ENCODE measurements around the gene AOX1.

Gene AOX1

DNA sequence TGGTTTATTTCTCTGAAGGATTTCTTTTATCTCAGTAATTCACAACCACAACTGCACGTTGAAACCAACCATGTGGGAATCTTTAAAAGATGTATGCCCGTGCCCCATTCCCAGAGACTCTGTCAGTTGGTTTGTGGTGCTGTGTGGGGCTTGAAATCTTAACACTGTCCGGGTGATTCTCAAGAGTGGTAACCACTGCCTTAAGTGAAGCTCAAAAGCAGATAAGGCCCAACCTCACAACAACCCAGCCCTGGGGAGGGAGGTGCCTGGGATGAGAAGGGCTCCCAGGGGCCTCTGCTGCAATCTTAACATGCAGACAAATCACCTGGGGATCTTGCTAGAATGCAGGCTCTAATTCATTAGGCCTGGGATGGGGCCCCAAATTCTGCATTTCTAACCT, 13.4 kb downstream of the AOX1 start:
- TF ChIP-seq TAF1 (IDR thresholded peaks at IDR 0.05; ENCODE audit: borderline replicate concordance, insufficient read depth, low read length): no peak
- TF ChIP-seq, protein P1, sequence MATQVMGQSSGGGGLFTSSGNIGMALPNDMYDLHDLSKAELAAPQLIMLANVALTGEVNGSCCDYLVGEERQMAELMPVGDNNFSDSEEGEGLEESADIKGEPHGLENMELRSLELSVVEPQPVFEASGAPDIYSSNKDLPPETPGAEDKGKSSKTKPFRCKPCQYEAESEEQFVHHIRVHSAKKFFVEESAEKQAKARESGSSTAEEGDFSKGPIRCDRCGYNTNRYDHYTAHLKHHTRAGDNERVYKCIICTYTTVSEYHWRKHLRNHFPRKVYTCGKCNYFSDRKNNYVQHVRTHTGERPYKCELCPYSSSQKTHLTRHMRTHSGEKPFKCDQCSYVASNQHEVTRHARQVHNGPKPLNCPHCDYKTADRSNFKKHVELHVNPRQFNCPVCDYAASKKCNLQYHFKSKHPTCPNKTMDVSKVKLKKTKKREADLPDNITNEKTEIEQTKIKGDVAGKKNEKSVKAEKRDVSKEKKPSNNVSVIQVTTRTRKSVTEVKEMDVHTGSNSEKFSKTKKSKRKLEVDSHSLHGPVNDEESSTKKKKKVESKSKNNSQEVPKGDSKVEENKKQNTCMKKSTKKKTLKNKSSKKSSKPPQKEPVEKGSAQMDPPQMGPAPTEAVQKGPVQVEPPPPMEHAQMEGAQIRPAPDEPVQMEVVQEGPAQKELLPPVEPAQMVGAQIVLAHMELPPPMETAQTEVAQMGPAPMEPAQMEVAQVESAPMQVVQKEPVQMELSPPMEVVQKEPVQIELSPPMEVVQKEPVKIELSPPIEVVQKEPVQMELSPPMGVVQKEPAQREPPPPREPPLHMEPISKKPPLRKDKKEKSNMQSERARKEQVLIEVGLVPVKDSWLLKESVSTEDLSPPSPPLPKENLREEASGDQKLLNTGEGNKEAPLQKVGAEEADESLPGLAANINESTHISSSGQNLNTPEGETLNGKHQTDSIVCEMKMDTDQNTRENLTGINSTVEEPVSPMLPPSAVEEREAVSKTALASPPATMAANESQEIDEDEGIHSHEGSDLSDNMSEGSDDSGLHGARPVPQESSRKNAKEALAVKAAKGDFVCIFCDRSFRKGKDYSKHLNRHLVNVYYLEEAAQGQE (IDR thresholded peaks at IDR 0.05; ENCODE audit: insufficient read depth in 1 of 2, low read depth in 2 of 2, low read length in 2 of 2): no peak
- no peak for TF ChIP-seq FOXP2 (optimal IDR thresholded peaks at IDR 0.05; ENCODE audit: borderline replicate concordance, extremely low read depth, extremely low read length, insufficient read depth)
- TF ChIP-seq POLR2AphosphoS5 (IDR thresholded peaks at IDR 0.05; ENCODE audit: low read depth, low read length): no peak
- TF ChIP-seq SIN3A (IDR thresholded peaks at IDR 0.05; ENCODE audit: borderline replicate concordance, insufficient read depth, low read length): no peak

DNA sequence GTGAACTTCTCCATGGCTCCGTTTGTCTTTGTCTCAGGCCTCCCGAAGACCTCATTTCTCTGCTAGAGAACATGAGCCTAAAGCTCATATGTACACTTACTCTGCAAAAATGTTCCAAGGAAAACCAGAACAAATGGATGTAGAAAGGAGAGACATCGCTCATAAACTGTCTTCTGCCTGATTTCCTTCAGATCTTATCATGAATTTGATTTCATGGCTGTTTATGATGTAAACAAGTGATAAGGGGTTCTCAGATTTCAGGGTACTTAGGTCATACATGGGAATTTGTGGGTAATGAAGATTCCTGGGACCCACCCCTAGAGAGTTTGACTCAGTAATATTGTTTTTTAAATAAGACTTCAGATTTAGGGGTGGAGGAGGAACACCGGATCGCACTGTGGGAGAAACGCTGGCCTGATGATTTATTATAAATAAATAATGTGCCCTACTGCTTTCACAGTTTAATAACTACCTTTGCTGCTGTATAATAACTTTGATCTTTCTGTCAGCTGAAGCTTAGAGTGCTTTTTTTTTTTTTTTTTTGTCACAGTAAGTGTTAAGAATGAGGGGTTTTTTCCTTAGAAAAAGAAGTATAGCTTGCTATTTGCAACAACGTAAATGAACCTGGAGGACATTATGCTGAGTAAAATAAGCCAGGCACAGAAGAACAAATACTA, 14.9 kb downstream of the AOX1 start:
- no peak for TF ChIP-seq SIN3A (IDR thresholded peaks at IDR 0.05; ENCODE audit: borderline replicate concordance, insufficient read depth, low read length)
- TF ChIP-seq FOXP2 (optimal IDR thresholded peaks at IDR 0.05; ENCODE audit: borderline replicate concordance, extremely low read depth, extremely low read length, insufficient read depth): no peak
- TF ChIP-seq, protein P1 (IDR thresholded peaks at IDR 0.05; ENCODE audit: insufficient read depth in 1 of 2, low read depth in 2 of 2, low read length in 2 of 2): no peak
- no peak for TF ChIP-seq POLR2AphosphoS5 (IDR thresholded peaks at IDR 0.05; ENCODE audit: low read depth, low read length)

DNA sequence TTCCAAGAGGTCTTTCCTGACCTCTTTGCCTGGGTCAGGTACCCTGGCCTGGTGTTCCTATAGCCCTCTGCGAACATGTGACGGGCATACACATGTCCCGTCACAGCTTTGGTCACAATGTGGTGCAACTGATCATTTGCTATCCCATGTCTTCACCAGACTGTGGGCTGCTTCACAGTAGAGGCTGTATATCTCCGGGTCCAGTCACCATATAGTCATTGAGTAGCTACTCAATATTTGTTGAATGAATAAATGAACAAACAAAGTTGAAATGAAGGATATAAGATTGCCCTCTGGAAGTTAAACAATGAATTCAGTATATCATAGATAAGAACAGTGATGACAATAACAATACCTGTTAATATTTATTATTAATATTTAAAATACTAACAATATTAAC, 16.8 kb downstream of the AOX1 start:
- TF ChIP-seq POLR2AphosphoS5 (IDR thresholded peaks at IDR 0.05; ENCODE audit: low read depth, low read length) (no peak), FOXP2 (optimal IDR thresholded peaks at IDR 0.05; ENCODE audit: borderline replicate concordance, extremely low read depth, extremely low read length, insufficient read depth) (no peak), TAF1 (IDR thresholded peaks at IDR 0.05; ENCODE audit: borderline replicate concordance, insufficient read depth, low read length) (no peak), SIN3A (IDR thresholded peaks at IDR 0.05; ENCODE audit: borderline replicate concordance, insufficient read depth, low read length) (no peak)
- TF ChIP-seq, protein P1 (IDR thresholded peaks at IDR 0.05; ENCODE audit: insufficient read depth in 1 of 2, low read depth in 2 of 2, low read length in 2 of 2): no peak

DNA sequence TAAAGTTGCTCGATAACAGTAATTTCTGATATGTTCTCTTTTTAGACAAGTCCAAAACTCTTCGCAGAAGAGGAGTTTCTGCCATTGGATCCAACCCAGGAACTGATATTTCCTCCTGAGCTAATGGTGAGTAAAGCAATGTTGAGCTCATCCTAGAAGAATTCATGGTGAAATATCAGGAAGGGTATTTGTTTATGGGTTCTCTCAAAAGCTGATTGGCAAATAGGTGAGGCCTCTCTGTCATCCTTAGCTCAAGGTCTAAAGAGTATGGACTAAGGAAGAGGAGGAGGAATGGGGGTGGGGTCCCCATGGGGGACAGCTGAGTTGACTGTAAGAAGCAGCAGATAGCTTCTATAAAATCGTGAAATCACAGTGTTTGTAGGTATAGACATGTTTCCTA, 18.2 kb downstream of the AOX1 start:
- TF ChIP-seq POLR2AphosphoS5 (IDR thresholded peaks at IDR 0.05; ENCODE audit: low read depth, low read length): no peak
- TF ChIP-seq FOXP2 (optimal IDR thresholded peaks at IDR 0.05; ENCODE audit: borderline replicate concordance, extremely low read depth, extremely low read length, insufficient read depth): no peak
- TF ChIP-seq, protein P1 (IDR thresholded peaks at IDR 0.05; ENCODE audit: insufficient read depth in 1 of 2, low read depth in 2 of 2, low read length in 2 of 2): no peak
